Endometrial microvascular endothelial cells (primary cell): Measurements from ENCODE around the gene TK2. TPM values are rescaled to one million over a fixed set of nuclear protein-coding genes. Genes with fewer than 3 reads are reported as not detected.

Experiments used
- in situ Hi-C: cut with HindIII; loops from 2 replicates; pipeline ENCODE4 v1.10.0; 2017; ENCODE audit warnings: low sequenced_read_pairs, low pct_unique_long_range_greater_than_20kb; ENCODE audit errors: inconsistent ontology term
- total RNA-seq: library from RNA; depleted of rRNA; stranded (reverse); fragments of >200 nt; gene quantifications from one replicate; pipeline ENCODE4 v1.2.3, GENCODE V29; 2015; ENCODE audit errors: inconsistent ontology term

TK2 gene
- total RNA-seq, 1 donor from 2014 or later = 24.9 TPM

GRCh38 chr16:66493490-66494401 is 56.2 kb downstream of the TK2 start:
- in situ Hi-C loops = no loop called here

- in situ Hi-C loops = no loop called here
These were observed 58.2 kb downstream of the TK2 start for GRCh38 chr16:66491716-66492064.

GRCh38 chr16:66490774-66491715 is 58.9 kb downstream of the TK2 start:
- in situ Hi-C loops = no loop called here

GRCh38 chr16:66489818-66490217 is 60.1 kb downstream of the TK2 start:
- in situ Hi-C loops = no loop called here

GRCh38 chr16:66489385-66489784 is 60.5 kb downstream of the TK2 start:
- in situ Hi-C loops = no loop called here

GRCh38 chr16:66488505-66488904 is 61.4 kb downstream of the TK2 start:
- in situ Hi-C loops = no loop called here

GRCh38 chr16:66487580-66488275 is 62.2 kb downstream of the TK2 start:
- in situ Hi-C loops = no loop called here

- in situ Hi-C loops = no loop called here
These were observed 62.9 kb downstream of the TK2 start for GRCh38 chr16:66486773-66487579.

- in situ Hi-C loops = no loop called here
These were observed 63.6 kb downstream of the TK2 start for GRCh38 chr16:66486199-66486772.

- in situ Hi-C loops = no loop called here
These were observed 64.5 kb downstream of the TK2 start for GRCh38 chr16:66485376-66485775.

- in situ Hi-C loops = no loop called here
These were observed 65.3 kb downstream of the TK2 start for GRCh38 chr16:66484453-66485213.

GRCh38 chr16:66483689-66484452 is 66.1 kb downstream of the TK2 start:
- in situ Hi-C loops = no loop called here

GRCh38 chr16:66481943-66482390 is 68.0 kb downstream of the TK2 start:
- in situ Hi-C loops = no loop called here

- in situ Hi-C loops = no loop called here
These were observed 68.6 kb downstream of the TK2 start for GRCh38 chr16:66481081-66481942.

GRCh38 chr16:66480265-66481080 is 69.4 kb downstream of the TK2 start:
- in situ Hi-C loops = no loop called here
